Dendritic cell treated with granulocyte-macrophage colony-stimulating factor and Interleukin-4, amounts not matched to agents 40 ng/mL and 50 ng/mL, for 4 days (primary cell): Measurements from ENCODE around the gene MTPN.

Experiments
- H3K27ac Mint-ChIP-seq: one replicate; pipeline ENCODE4 v1.8.0; 2022; ENCODE audit warnings: mild to moderate bottlenecking, mixed read lengths
- H3K27me3 Mint-ChIP-seq: one replicate; pipeline ENCODE4 v1.8.0; 2022; ENCODE audit warnings: mild to moderate bottlenecking, mixed read lengths
- H3K36me3 Mint-ChIP-seq: one replicate; pipeline ENCODE4 v1.8.0; 2022; ENCODE audit warnings: low read depth, mixed read lengths
- H3K4me1 Mint-ChIP-seq: one replicate; pipeline ENCODE4 v1.8.0; 2022; ENCODE audit warnings: low read depth, mixed read lengths
- H3K4me3 Mint-ChIP-seq: one replicate; pipeline ENCODE4 v1.8.0; 2022; ENCODE audit warnings: mild to moderate bottlenecking, moderate library complexity, mixed read lengths
- H3K9me3 Mint-ChIP-seq: one replicate; pipeline ENCODE4 v1.8.0; 2022; ENCODE audit warnings: mixed read lengths
- intact Hi-C: fragments of 100-400 bp; cut with micrococcal nuclease; formaldehyde crosslinking; loops from one replicate; pipeline ENCODE4 v1.15.0; 2022

Gene MTPN

DNA sequence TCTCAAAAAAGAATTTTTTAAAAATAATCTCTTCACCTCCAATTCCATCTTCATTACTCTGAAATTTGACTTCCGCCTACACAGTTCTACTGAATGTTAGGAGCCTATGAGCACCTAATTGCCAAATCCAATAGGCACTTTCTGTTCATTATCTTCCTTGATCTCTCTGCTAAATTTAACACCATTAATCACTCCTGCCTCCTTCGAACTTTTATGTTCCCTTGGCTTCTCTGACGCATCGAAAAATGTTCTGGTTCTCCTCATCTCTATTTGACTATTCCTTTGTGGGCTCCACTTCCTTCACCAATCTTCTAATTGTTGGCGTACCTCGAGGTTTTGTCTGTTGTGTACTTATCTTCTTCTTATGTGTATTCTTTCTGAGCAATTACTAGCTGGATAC, 87.3 kb downstream of the MTPN start:
- no peaks in the 10 kb centered on the region for H3K36me3 Mint-ChIP-seq
- no peak overlapping the region for H3K27ac Mint-ChIP-seq
- H3K4me3 Mint-ChIP-seq: no peak overlapping the region
- H3K4me1 Mint-ChIP-seq: no peaks in the 10 kb centered on the region
- H3K9me3 Mint-ChIP-seq: no peaks in the 10 kb centered on the region
- no peaks in the 10 kb centered on the region for H3K27me3 Mint-ChIP-seq
- intact Hi-C loops: no loop called here

DNA sequence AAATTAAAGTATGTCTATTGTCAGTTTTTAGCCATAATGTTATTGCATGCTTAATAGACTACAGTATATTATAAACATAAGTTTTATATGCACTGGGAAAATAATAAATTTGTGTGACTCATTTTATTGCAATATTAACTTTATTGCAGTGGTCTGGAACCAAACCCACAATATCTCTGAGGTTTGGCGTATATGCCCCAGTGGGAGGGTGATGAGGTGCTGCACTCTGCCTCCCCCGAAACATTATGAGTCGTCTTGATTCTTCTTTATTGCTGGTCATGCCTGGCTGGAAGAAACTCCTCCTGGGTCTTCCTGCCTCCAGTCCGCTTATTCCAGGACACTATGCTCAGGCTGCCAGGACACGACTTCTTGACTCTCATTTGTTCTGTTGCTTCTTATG, 88.4 kb downstream of the MTPN start:
- Mint-ChIP-seq H3K9me3 (no peaks in the 10 kb centered on the region), H3K4me1 (no peaks in the 10 kb centered on the region), H3K27ac (no peak overlapping the region), H3K27me3 (no peaks in the 10 kb centered on the region), H3K36me3 (no peaks in the 10 kb centered on the region), H3K4me3 (no peak overlapping the region)
- intact Hi-C loops: no loop called here

DNA sequence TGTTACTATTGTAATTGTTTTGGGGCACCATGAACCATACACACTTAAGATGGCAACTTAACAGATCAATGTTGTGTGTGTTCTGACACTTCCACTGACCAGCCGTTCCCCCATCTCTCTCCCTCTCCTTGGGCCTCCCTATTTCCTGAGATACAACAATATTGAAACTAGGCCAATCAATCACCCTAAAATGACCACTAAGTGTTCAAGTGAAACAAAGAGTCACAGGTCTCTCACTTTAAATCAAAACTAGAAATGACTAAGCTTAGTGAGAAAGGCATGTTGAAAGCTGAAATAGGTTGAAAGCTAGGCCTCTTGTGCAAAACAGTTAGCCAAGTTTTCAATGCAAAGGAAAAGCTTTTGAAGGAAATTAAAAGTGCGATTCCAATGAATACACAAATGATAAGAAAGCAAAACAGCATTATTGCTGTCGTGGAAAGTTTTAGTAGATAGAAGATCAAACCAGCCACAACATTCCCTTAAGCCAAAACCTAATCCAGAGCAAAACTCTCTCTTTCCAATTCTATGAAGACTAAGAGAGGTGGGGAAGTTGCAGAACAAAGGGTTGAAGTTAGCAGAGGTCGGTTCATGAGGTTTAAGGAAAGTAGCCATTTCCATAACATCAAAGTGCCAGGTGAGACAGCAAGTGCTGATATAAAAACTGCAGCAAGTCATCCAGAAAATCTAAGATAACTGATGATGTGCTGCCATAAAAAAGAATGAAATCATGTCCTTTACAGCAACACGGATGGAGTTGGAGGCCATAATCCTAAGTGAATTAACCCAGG, 90.6 kb downstream of the MTPN start:
- intact Hi-C loops: no loop called here
- Mint-ChIP-seq H3K9me3 (no peaks in the 10 kb centered on the region), H3K27ac (no peak overlapping the region), H3K27me3 (no peaks in the 10 kb centered on the region), H3K36me3 (no peaks in the 10 kb centered on the region), H3K4me1 (no peaks in the 10 kb centered on the region), H3K4me3 (no peak overlapping the region)

DNA sequence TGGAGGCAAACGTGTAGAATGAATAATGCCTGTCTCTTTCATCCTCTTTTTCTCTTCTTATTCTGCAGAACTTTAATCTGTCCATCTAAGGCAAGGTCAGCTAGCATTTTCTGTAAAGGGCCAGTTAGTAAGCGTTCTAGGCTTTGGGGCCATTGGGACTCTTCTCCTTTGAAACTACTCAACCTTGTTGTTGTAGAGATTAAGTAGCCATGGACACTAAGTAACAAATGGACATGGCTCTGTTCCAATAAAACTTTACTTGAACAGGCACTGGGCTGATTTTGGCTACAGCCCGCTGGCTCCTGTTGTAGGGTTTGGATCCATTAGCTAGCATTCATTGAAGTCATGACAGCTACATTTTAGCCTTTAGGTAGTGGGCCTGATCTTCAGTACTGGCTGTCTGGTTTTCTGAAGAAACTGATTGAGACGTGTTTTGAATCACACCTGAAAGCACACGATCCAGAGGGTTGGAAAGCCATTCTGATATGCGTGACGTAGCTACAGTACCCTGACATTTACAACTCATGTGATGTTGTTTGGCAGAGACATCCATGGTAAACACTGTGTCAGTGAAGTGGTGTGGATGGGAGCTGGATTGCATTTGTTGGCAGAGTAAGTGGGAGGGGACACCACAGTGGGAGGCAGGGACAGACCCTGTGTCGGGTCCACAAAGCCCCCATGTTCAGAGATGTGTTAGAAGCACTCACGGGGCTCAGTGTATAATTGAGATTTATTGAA, 92.5 kb downstream of the MTPN start:
- Mint-ChIP-seq H3K9me3 (no peaks in the 10 kb centered on the region), H3K27ac (no peak overlapping the region)
- intact Hi-C loops: no loop called here

DNA sequence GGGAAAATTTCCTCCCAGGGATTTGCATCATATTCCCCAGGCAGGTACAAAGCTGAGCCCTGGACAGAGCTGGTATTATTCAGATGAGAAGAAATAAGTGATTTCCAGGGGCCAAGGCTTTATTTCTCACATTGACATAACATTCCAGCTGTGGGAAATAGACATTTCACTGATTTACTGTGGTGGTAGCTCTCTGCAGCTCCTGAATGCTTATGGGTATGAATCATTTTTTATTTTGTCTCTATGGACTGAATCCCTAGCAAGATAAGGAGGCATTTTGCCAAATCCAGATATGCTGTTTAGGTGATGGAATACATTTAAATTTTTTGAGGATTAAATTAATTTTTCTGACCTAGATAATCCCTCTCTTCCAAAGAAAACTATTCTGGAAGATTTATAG, 97.9 kb downstream of the MTPN start:
- Mint-ChIP-seq H3K27me3 (no peaks in the 10 kb centered on the region), H3K27ac (no peak overlapping the region), H3K4me3 (no peak overlapping the region), H3K36me3 (no peaks in the 10 kb centered on the region), H3K9me3 (no peaks in the 10 kb centered on the region), H3K4me1 (no peaks in the 10 kb centered on the region)
- intact Hi-C loops: no loop called here

More for the DNA sequence above, 92.5 kb downstream of the MTPN start:
- no peaks in the 10 kb centered on the region for H3K27me3 Mint-ChIP-seq
- no peak overlapping the region for H3K4me3 Mint-ChIP-seq
- H3K4me1 Mint-ChIP-seq: no peaks in the 10 kb centered on the region
- no peaks in the 10 kb centered on the region for H3K36me3 Mint-ChIP-seq

DNA sequence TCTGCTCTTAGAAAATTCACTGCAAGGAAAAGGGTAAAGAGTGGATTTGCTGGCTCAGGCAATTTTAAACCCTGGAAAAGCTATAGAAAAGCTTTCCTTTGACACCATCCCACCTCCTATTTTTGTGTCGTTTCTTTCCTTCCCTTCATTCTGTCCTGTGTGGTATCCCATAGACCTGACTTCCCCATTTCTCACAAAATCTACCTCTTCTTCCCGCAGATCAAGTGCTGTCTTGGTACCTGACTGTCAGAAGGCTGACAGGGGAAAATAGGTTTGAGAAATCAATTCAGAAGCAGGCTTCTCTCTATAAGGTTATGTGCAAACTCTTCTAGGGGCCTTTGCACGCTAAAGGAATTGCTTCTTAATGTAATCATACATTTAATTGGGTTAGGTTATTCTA, 98.9 kb downstream of the MTPN start:
- no peaks in the 10 kb centered on the region for H3K27me3 Mint-ChIP-seq
- H3K27ac Mint-ChIP-seq: no peak overlapping the region
- no peaks in the 10 kb centered on the region for H3K36me3 Mint-ChIP-seq
- no peak overlapping the region for H3K4me3 Mint-ChIP-seq
- intact Hi-C loops: no loop called here
- no peaks in the 10 kb centered on the region for H3K9me3 Mint-ChIP-seq
- H3K4me1 Mint-ChIP-seq: no peaks in the 10 kb centered on the region

DNA sequence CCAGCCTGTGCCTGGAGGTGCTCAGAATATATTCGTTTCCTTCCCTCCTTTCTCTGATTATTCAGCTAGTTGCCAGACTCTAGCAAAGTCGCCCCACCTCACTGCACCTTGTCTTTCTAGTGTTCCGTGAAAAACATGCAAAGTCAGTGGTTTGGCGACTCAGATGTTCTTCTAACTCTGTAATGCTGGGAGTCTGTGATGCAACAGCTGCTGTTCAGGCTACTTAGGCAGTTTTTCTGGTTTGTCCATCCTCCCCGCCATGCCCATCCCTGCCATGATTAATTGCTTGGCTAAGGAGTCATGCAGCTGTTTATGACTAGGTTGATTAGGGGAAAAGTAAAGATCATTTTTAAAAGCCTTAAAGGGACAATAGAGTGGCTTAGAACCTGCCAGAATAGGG, 99.4 kb downstream of the MTPN start:
- no peaks in the 10 kb centered on the region for H3K9me3 Mint-ChIP-seq
- H3K27me3 Mint-ChIP-seq: no peaks in the 10 kb centered on the region
- intact Hi-C loops: no loop called here

More for the DNA sequence above, 99.4 kb downstream of the MTPN start:
- no peak overlapping the region for H3K4me3 Mint-ChIP-seq
- H3K36me3 Mint-ChIP-seq: no peaks in the 10 kb centered on the region
- no peaks in the 10 kb centered on the region for H3K4me1 Mint-ChIP-seq
- no peak overlapping the region for H3K27ac Mint-ChIP-seq
